HG03565 (cell line): Measurements from ENCODE around the gene NOPCHAP1.

Experiments
- ATAC-seq: cut with Tn5 transposase; IDR thresholded peaks from one replicate; pipeline ENCODE4 v1.9.1; 2021; ENCODE audit warnings: mild to moderate bottlenecking, moderate library complexity; ENCODE audit not compliant: unreplicated experiment

The NOPCHAP1 gene

GRCh38 chr12:105018012-105018411, 31.9 kb downstream of the NOPCHAP1 start:
- ATAC-seq: no peak

- no peak for ATAC-seq
These were observed 32.7 kb downstream of the NOPCHAP1 start for GRCh38 chr12:105018776-105019175.

- ATAC-seq: no peak
These were observed 34.3 kb downstream of the NOPCHAP1 start for GRCh38 chr12:105020241-105020962.

GRCh38 chr12:105024928-105025327, 38.8 kb downstream of the NOPCHAP1 start:
- ATAC-seq: no peak

GRCh38 chr12:105025890-105026289, 39.8 kb downstream of the NOPCHAP1 start:
- ATAC-seq: no peak

- no peak for ATAC-seq
These were observed 40.3 kb downstream of the NOPCHAP1 start for GRCh38 chr12:105026411-105026810.

- ATAC-seq: peak; percentile 82
These were observed 45.0 kb downstream of the NOPCHAP1 start for GRCh38 chr12:105030820-105031807.

GRCh38 chr12:105032703-105033357, 46.7 kb downstream of the NOPCHAP1 start:
- no peak for ATAC-seq

GRCh38 chr12:105033851-105034250, 47.7 kb downstream of the NOPCHAP1 start:
- ATAC-seq: no peak
